B cell (primary cell): Measurements from ENCODE around the gene IL1R2. TPM values are rescaled to one million over a fixed set of nuclear protein-coding genes. Genes with fewer than 3 reads are reported as not detected.

Experiments
- ATAC-seq: fragments of 200-7000 bp; cut with Tn5 transposase; one replicate; pipeline ENCODE4 v1.10.0; 2021; ENCODE audit warnings: low read depth, mild to moderate bottlenecking, moderate number of reproducible peaks, moderate library complexity
- CTCF ChIA-PET: fragments of 350-600 bp; sonication (Branson Sonifier 250); formaldehyde crosslinking; loops from one replicate; lab custom pipeline; 2021; ENCODE audit warnings: antibody characterized with exemption, inconsistent platforms; lab: Charles Lee
- POLR2A ChIA-PET: fragments of 350-600 bp; sonication (Branson Sonifier 250); formaldehyde crosslinking; loops from one replicate; lab custom pipeline; 2021; ENCODE audit warnings: antibody characterized with exemption; lab: Charles Lee
- DNase-seq: peaks from one replicate; pipeline ENCODE4 v3.0.0; 2013
- H2AFZ ChIP-seq: 2 replicates; pipeline ENCODE4 v1.6.1; 2012; ENCODE audit warnings: mild to moderate bottlenecking, low read depth, low read length; ENCODE audit not compliant: insufficient read depth, poor library complexity, severe bottlenecking
- H3K27ac ChIP-seq, 2 donors: 1 replicate in 1 of 2; 2 replicates in 1 of 2; pipeline ENCODE4 v1.5.1; 2012 to 2013; ENCODE audit warnings: low read length in 2 of 2, mild to moderate bottlenecking in 2 of 2, moderate library complexity in 1 of 2
- H3K27me3 ChIP-seq, 4 experiments: fragments of 200-600 bp in 1 of 4; sonication (generic) in 1 of 4; replicated peaks in 1 of 4; 1 replicate in 2 of 4; 2 replicates in 2 of 4; pipeline versions ENCODE4 v1.6.1 to v1.7.0; 2013 to 2016; ENCODE audit warnings: low read length in 3 of 4, mild to moderate bottlenecking in 2 of 4, mixed read lengths in 1 of 4, moderate library complexity in 1 of 4; ENCODE audit not compliant: insufficient read depth in 4 of 4, control insufficient read depth in 3 of 4; ENCODE audit errors: control extremely low read depth in 1 of 4
- H3K36me3 ChIP-seq, 2 experiments: replicated peaks in 1 of 2; 1 replicate in 1 of 2; 2 replicates in 1 of 2; pipeline versions ENCODE4 v1.6.1 to v1.7.1; 2013; ENCODE audit warnings: low read length in 1 of 2; ENCODE audit not compliant: insufficient read depth in 2 of 2, control insufficient read depth in 1 of 2; ENCODE audit errors: control extremely low read depth in 1 of 2, extremely low read depth in 1 of 2
- H3K4me1 ChIP-seq, 2 donors: fragments of 200-600 bp in 1 of 2; sonication (generic) in 1 of 2; 1 replicate in 1 of 2; 2 replicates in 1 of 2; pipeline versions ENCODE4 v1.5.1 to v1.6.1; 2013 to 2017; ENCODE audit warnings: low read length in 2 of 2; ENCODE audit not compliant: control insufficient read depth in 2 of 2, insufficient read depth in 2 of 2
- H3K4me2 ChIP-seq: replicated peaks from 2 replicates; pipeline ENCODE3; 2012; ENCODE audit warnings: mild to moderate bottlenecking, low read depth, low read length; ENCODE audit not compliant: poor library complexity, severe bottlenecking
- H3K4me3 ChIP-seq, 5 experiments: fragments of 200-600 bp in 1 of 5; sonication (generic) in 1 of 5; 1 replicate in 3 of 5; 2 replicates in 2 of 5; pipeline versions ENCODE4 v1.5.1 to v1.7.0; 2011 to 2016; ENCODE audit warnings: low read length in 4 of 5, mild to moderate bottlenecking in 4 of 5, low read depth in 2 of 5, control low read depth in 1 of 5, moderate library complexity in 1 of 5; ENCODE audit not compliant: insufficient read depth in 1 of 5; ENCODE audit errors: control extremely low read depth in 1 of 5, extremely low read depth in 1 of 5
- H3K79me2 ChIP-seq: fragments of 200-600 bp; sonication (generic); one replicate; pipeline ENCODE4 v1.6.0; 2016; ENCODE audit warnings: low read length; ENCODE audit not compliant: control insufficient read depth, insufficient read depth
- H3K9ac ChIP-seq: fragments of 200-600 bp; sonication (generic); 2 replicates; pipeline ENCODE4 v1.6.1; 2017; ENCODE audit warnings: mild to moderate bottlenecking, low read length, moderate library complexity
- H3K9me3 ChIP-seq, 3 donors: one replicate each; pipeline versions ENCODE4 v1.6.1 to v1.7.1; 2013; ENCODE audit warnings: low read length in 2 of 3; ENCODE audit not compliant: control insufficient read depth in 2 of 3, insufficient read depth in 1 of 3; ENCODE audit errors: control extremely low read depth in 1 of 3
- H4K20me1 ChIP-seq: 2 replicates; pipeline ENCODE4 v1.6.0; 2012; ENCODE audit warnings: mild to moderate bottlenecking, low read length; ENCODE audit not compliant: insufficient read depth, control insufficient read depth, poor library complexity, severe bottlenecking
- H3K27ac Mint-ChIP-seq: one replicate; pipeline ENCODE4 v1.8.0; 2021; ENCODE audit warnings: mixed read lengths
- H3K27me3 Mint-ChIP-seq: one replicate; pipeline ENCODE4 v1.8.0; 2021; ENCODE audit warnings: mixed read lengths
- H3K4me1 Mint-ChIP-seq: one replicate; pipeline ENCODE4 v1.8.0; 2021; ENCODE audit warnings: mixed read lengths
- H3K4me3 Mint-ChIP-seq: one replicate; pipeline ENCODE4 v1.8.0; 2021; ENCODE audit warnings: mixed read lengths
- H3K9me3 Mint-ChIP-seq: one replicate; pipeline ENCODE4 v1.8.0; 2022; ENCODE audit warnings: mixed read lengths; ENCODE audit not compliant: insufficient read depth
- CTCF ChIP-seq: fragments of 200-600 bp; IDR thresholded peaks from one replicate; pipeline ENCODE4 v1.8.0; 2022; ENCODE audit warnings: antibody characterized with exemption, mild to moderate bottlenecking
- EZH2 ChIP-seq: IDR thresholded peaks from 2 replicates; pipeline ENCODE4 v1.6.1; 2012; ENCODE audit warnings: borderline replicate concordance, low read depth, mild to moderate bottlenecking, moderate library complexity, low read length; ENCODE audit not compliant: insufficient read depth, poor library complexity, severe bottlenecking
- WGBS: methylation state at CpG from one replicate; pipeline ENCODE4 v1.1.5; 2013; ENCODE audit warnings: missing lambda C conversion rate; ENCODE audit not compliant: insufficient coverage; 5-methylcytosine and 5-hydroxymethylcytosine counted together
- intact Hi-C: fragments of 100-400 bp; cut with micrococcal nuclease; formaldehyde crosslinking; loops from one replicate; pipeline ENCODE4 v1.10.0; 2022
- polyA plus RNA-seq: library from polyadenylated mRNA; depleted of rRNA; stranded (reverse); fragments of >200 nt; gene quantifications from 2 replicates; pipeline ENCODE4 v1.2.3, GENCODE V29; 2012
- total RNA-seq, 2 donors: library from RNA; stranded (reverse); fragments of 120-200 nt in 1 of 2; gene quantifications; 1 replicate in 1 of 2; 2 replicates in 1 of 2; pipeline versions ENCODE4 v1.2.3 to v1.2.4, GENCODE V29; 2013 to 2022

Gene IL1R2
- total and polyA plus RNA-seq, 2 donors (not counting 1 experiment from before 2014, with no cell fraction given): not detected

GRCh38 chr2:101970901-101971300, 20.9 kb upstream of the IL1R2 start:
- Histone ChIP-seq H3K79me2 (no peaks in the 10 kb centered on the region), H3K4me3 (no peak overlapping the region), H2AFZ (no peak overlapping the region), H3K9ac (no peak overlapping the region), H3K4me1 (no peaks in the 10 kb centered on the region), H3K36me3 (no peaks in the 10 kb centered on the region), H3K27me3 (peaks cover 0 to 7% (median 0%) of the 10 kb centered on the region in 4 experiments), H3K9me3 (peaks cover 0 to 7% (median 0%) of the 10 kb centered on the region in 3 donors), H3K4me2 (no peak overlapping the region), H4K20me1 (no peaks in the 10 kb centered on the region), H3K27ac (no peak overlapping the region)
- Mint-ChIP-seq H3K9me3 (peaks cover 8% of the 10 kb centered on the region), H3K27me3 (peaks cover 13% of the 10 kb centered on the region), H3K27ac (no peak overlapping the region), H3K4me1 (no peaks in the 10 kb centered on the region), H3K4me3 (no peak overlapping the region)
- DNase-seq: no peak
- intact Hi-C loops: no loop called here
- ChIA-PET CTCF (no interaction called here), POLR2A (no interaction called here)
- ATAC-seq: no peak
- no peak for TF ChIP-seq EZH2
- TF ChIP-seq CTCF: no peak
- no CpG with 5 or more reads among the region's 1 CpG for WGBS

- CTCF ChIA-PET: no interaction called here
Observed at GRCh38 chr2:101971836-101972235, 19.9 kb upstream of the IL1R2 start.

More at GRCh38 chr2:101971836-101972235, 19.9 kb upstream of the IL1R2 start:
- H2AFZ ChIP-seq: no peak overlapping the region
- H3K36me3 ChIP-seq: no peaks in the 10 kb centered on the region
- no peak overlapping the region for H3K4me2 ChIP-seq
- no peak for DNase-seq
- no peaks in the 10 kb centered on the region for H3K27me3 ChIP-seq
- intact Hi-C loops: no loop called here
- Mint-ChIP-seq H3K4me1 (no peaks in the 10 kb centered on the region), H3K9me3 (peaks cover 8% of the 10 kb centered on the region), H3K27me3 (peaks cover 16% of the 10 kb centered on the region), H3K4me3 (no peak overlapping the region), H3K27ac (no peak overlapping the region)
- ATAC-seq: no peak
- no peaks in the 10 kb centered on the region for H3K79me2 ChIP-seq
- no peaks in the 10 kb centered on the region for H3K4me1 ChIP-seq
- H3K9me3 ChIP-seq: peaks cover 0 to 7% (median 0%) of the 10 kb centered on the region in 3 donors
- H3K4me3 ChIP-seq: no peak overlapping the region
- POLR2A ChIA-PET: no interaction called here
- H3K9ac ChIP-seq: no peak overlapping the region
- no peaks in the 10 kb centered on the region for H4K20me1 ChIP-seq
- no peak overlapping the region for H3K27ac ChIP-seq
- TF ChIP-seq CTCF (no peak), EZH2 (no peak)
